ENCODE measurements around the gene CMTM7.

CMTM7 gene

GRCh38 chr3:32401126-32401525 lies 9.5 kb downstream of the CMTM7 start:
- Histone ChIP-seq H3K36me3 (ENCODE audit: control insufficient read depth in 2 of 2, insufficient read depth in 1 of 2, low read length in 2 of 2) (no peaks in the 10 kb centered on the region), H3K4me3 (ENCODE audit: low read depth, low read length) (peak overlapping the region; percentile 31), H3K4me1 (ENCODE audit: control insufficient read depth, insufficient read depth, low read length) (peaks cover 5% of the 10 kb centered on the region; the same call in 1 of the 2 replicates), H3K9me3 (ENCODE audit: control insufficient read depth, insufficient read depth, low read depth, low read length) (no peaks in the 10 kb centered on the region), H3K27ac (ENCODE audit: extremely low read depth, low read depth, low read length) (peak overlapping the region; percentile 82)
- no peak for TF ChIP-seq ZNF335 (tag by site-specific recombination; conservative IDR thresholded peaks at IDR 0.05)
- no peak for TF ChIP-seq ZNF701 (tag by site-specific recombination; IDR thresholded peaks at IDR 0.05)
- TF ChIP-seq ZNF18 (tag by site-specific recombination; IDR thresholded peaks at IDR 0.05) = no peak
- no peak for TF ChIP-seq ZNF211 (tag by site-specific recombination; IDR thresholded peaks at IDR 0.05; ENCODE audit: low read depth)
- no peak for TF ChIP-seq TRIM28 (IDR thresholded peaks at IDR 0.05; ENCODE audit: borderline replicate concordance, low read length)
- TF ChIP-seq IKZF3 (tag by site-specific recombination; IDR thresholded peaks at IDR 0.05) = no peak
- TF ChIP-seq SCRT2 (tag by site-specific recombination; IDR thresholded peaks at IDR 0.05) = no peak
- no peak for TF ChIP-seq GLIS2 (tag by site-specific recombination; IDR thresholded peaks at IDR 0.05)
- TF ChIP-seq ZNF280D (tag by site-specific recombination; IDR thresholded peaks at IDR 0.05) = no peak
- no peak for TF ChIP-seq GLI4 (tag by site-specific recombination; IDR thresholded peaks at IDR 0.05)
- TF ChIP-seq ZNF121 (tag by site-specific recombination; IDR thresholded peaks at IDR 0.05) = no peak
- no peak for TF ChIP-seq ZNF518A (tag by site-specific recombination; conservative IDR thresholded peaks at IDR 0.05; ENCODE audit: low read depth)
- TF ChIP-seq ZNF777 (tag by site-specific recombination; IDR thresholded peaks at IDR 0.05; ENCODE audit: borderline replicate concordance) = no peak
- TF ChIP-seq ZBTB26 (tag by site-specific recombination; optimal IDR thresholded peaks at IDR 0.05) = no peak
- no peak for TF ChIP-seq ZNF292 (tag by site-specific recombination; IDR thresholded peaks at IDR 0.05; ENCODE audit: borderline replicate concordance, low read depth)
- no peak for TF ChIP-seq ZFP3 (tag by site-specific recombination; IDR thresholded peaks at IDR 0.05; ENCODE audit: low read depth)
- no peak for TF ChIP-seq ZNF341 (tag by site-specific recombination; IDR thresholded peaks at IDR 0.05; ENCODE audit: low read depth)
- no peak for TF ChIP-seq ZNF169 (tag by site-specific recombination; IDR thresholded peaks at IDR 0.05)
- ChIA-PET POLR2A (no interaction called here), CTCF (interaction anchor here (0.5 to 1.5 kb wide), 3 partner anchors 8 to 27 kb away, joined by 3 to 4 read pairs (median 3); partner anchors contain the start of gene CMTM7)

All from HEK293 (cell line).